K562 (cell line): ENCODE data around the gene GNG7. TPM values are rescaled to one million over a fixed set of nuclear protein-coding genes. Genes with fewer than 3 reads are reported as not detected.

Experiments
- ATAC-seq: fragments of 200-7000 bp; cut with Tn5 transposase; 3 replicates; pipeline ENCODE4 v1.9.1; 2020; ENCODE audit warnings: moderate library complexity
- BruUV-seq: library from RNA; stranded (reverse); fragments of 400-500 nt; replicated peaks from 2 replicates; lab custom pipeline; 2021; lab: Mats Ljungman, UMichigan
- CTCF ChIA-PET: fragments of 300-600 bp; formaldehyde crosslinking; extraction: SDS; loops from one replicate; lab custom pipeline; 2021; ENCODE audit warnings: low intra/inter-chr PET ratio; lab: Yijun Ruan, JAX
- POLR2A ChIA-PET: fragments of 300-600, 350-650 bp; sonication (Branson Sonifier 250); formaldehyde crosslinking; extraction: SDS; loops from one replicate; lab custom pipeline; 2021; ENCODE audit warnings: antibody characterized with exemption, inconsistent platforms; lab: Yijun Ruan, JAX
- DNase-seq, 4 experiments: peaks; one replicate each; pipeline versions ENCODE4 v3.0.0 to v3.0.0-alpha.2; 2011 to 2018; ENCODE audit warnings: low spot score in 3 of 4, mixed read lengths in 3 of 4; ENCODE audit errors: extremely low read depth in 1 of 4
- FAIRE-seq: peaks from 2 replicates; lab custom pipeline; 2011; peaks lifted over from hg19 to GRCh38; lab: Jason Lieb, UNC
- H2AFZ ChIP-seq: 2 replicates; pipeline ENCODE4 v1.6.0; 2011; ENCODE audit warnings: low read depth, low read length, control low read depth, inconsistent platforms
- H3K27ac ChIP-seq: fragments of 200-600 bp; 3 replicates; pipeline ENCODE4 v1.8.0; 2011; ENCODE audit warnings: low read depth, mild to moderate bottlenecking, control low read depth, inconsistent platforms, low read length, moderate library complexity, mixed read lengths; ENCODE audit errors: extremely low read depth
- H3K27me3 ChIP-seq, 2 experiments: fragments of 300-600 bp in 1 of 2; 2 replicates in 1 of 2; 3 replicates in 1 of 2; pipeline versions ENCODE4 v1.6.0 to v1.8.0; 2011; ENCODE audit warnings: inconsistent platforms in 2 of 2, low read length in 2 of 2, mild to moderate bottlenecking in 1 of 2, mixed read lengths in 1 of 2, moderate library complexity in 1 of 2; ENCODE audit not compliant: control insufficient read depth in 2 of 2, insufficient read depth in 2 of 2
- H3K36me3 ChIP-seq: fragments of 300-600 bp; 3 replicates; pipeline ENCODE4 v1.8.0; 2011; ENCODE audit warnings: mild to moderate bottlenecking, low read length, inconsistent platforms; ENCODE audit not compliant: control insufficient read depth, insufficient read depth
- H3K4me1 ChIP-seq, 2 experiments: fragments of 200-600 bp in 1 of 2; replicated peaks in 1 of 2; 2 replicates in 1 of 2; 3 replicates in 1 of 2; pipeline versions ENCODE4 v1.5.1 to v1.8.0; 2011; ENCODE audit warnings: inconsistent platforms in 2 of 2, low read length in 2 of 2, mild to moderate bottlenecking in 1 of 2, mixed read lengths in 1 of 2, moderate library complexity in 1 of 2; ENCODE audit not compliant: control insufficient read depth in 2 of 2, insufficient read depth in 2 of 2
- H3K4me2 ChIP-seq: 2 replicates; pipeline ENCODE4 v1.6.1; 2011; ENCODE audit warnings: low read length, control low read depth, inconsistent platforms, mixed read lengths; ENCODE audit not compliant: insufficient read depth
- H3K4me3 ChIP-seq: fragments of 200-600 bp; sonication (generic), shearing (Covaris generic); 2 replicates; pipeline ENCODE4 v1.5.1; 2016; ENCODE audit warnings: control low read depth, inconsistent platforms
- H3K79me2 ChIP-seq: fragments of 200-600 bp; 3 replicates; pipeline ENCODE4 v1.8.0; 2011; ENCODE audit warnings: low read length, inconsistent platforms; ENCODE audit not compliant: control insufficient read depth, insufficient read depth
- H3K9ac ChIP-seq, 2 experiments: 2 replicates each; pipeline versions ENCODE4 v1.6.0 to v1.6.1; 2011; ENCODE audit warnings: low read depth in 2 of 2, low read length in 2 of 2, control low read depth in 1 of 2, inconsistent platforms in 1 of 2, mild to moderate bottlenecking in 1 of 2, mixed read lengths in 1 of 2; ENCODE audit not compliant: insufficient read depth in 1 of 2
- H3K9me1 ChIP-seq: one replicate; pipeline ENCODE4 v1.6.0; 2011; ENCODE audit warnings: inconsistent platforms, mild to moderate bottlenecking, low read length, moderate library complexity; ENCODE audit not compliant: control insufficient read depth, insufficient read depth
- H3K9me3 ChIP-seq: replicated peaks from 2 replicates; pipeline ENCODE4 v1.5.1; 2011; ENCODE audit warnings: low read depth, low read length, inconsistent platforms; ENCODE audit not compliant: control insufficient read depth, insufficient read depth
- H4K20me1 ChIP-seq: replicated peaks from 2 replicates; pipeline ENCODE4 v1.6.1; 2011; ENCODE audit warnings: low read length, inconsistent platforms, mixed read lengths; ENCODE audit not compliant: control insufficient read depth, insufficient read depth
- CEBPB ChIP-seq: fragments of 450-650 bp; IDR thresholded peaks from 2 replicates; pipeline ENCODE4 v1.6.1; 2016; ENCODE audit warnings: missing genetic modification characterization, missing compliant biosample characterization
- JUN ChIP-seq, 2 experiments: sonication (generic) in 1 of 2; formaldehyde crosslinking in 1 of 2; IDR thresholded peaks; 2 replicates each; pipeline versions ENCODE4 v1.6.1 to v1.8.0; 2012 to 2022; ENCODE audit warnings: borderline replicate concordance in 2 of 2, mild to moderate bottlenecking in 2 of 2, improper control_type of control experiment in 1 of 2, low read depth in 1 of 2, low read length in 1 of 2, missing genetic modification reagents in 1 of 2
- KDM1A ChIP-seq, 2 experiments: fragments of 450-650 bp; IDR thresholded peaks; 2 replicates each; pipeline ENCODE4 v1.6.1; 2016; ENCODE audit warnings: mild to moderate bottlenecking in 2 of 2
- MBD2 ChIP-seq: sonication (generic); IDR thresholded peaks from 2 replicates; pipeline ENCODE4 v1.6.1; 2016; ENCODE audit warnings: low read depth, borderline replicate concordance
- MCM3 ChIP-seq: fragments of 450-650 bp; IDR thresholded peaks from 2 replicates; pipeline ENCODE4 v1.6.1; 2016
- NR1H2 ChIP-seq: sonication (generic); formaldehyde crosslinking; IDR thresholded peaks from 2 replicates; pipeline ENCODE4 v1.4.0; 2020; ENCODE audit warnings: mild to moderate bottlenecking, missing genetic modification reagents
- PRDM10 ChIP-seq: fragments of 450-650 bp; IDR thresholded peaks from 2 replicates; pipeline ENCODE4 v1.6.1; 2018; ENCODE audit not compliant: partially characterized antibody
- RAD21 ChIP-seq, 2 experiments: fragments of 250-450 bp in 1 of 2; fragments of 450-650 bp in 1 of 2; sonication (Bioruptor Pico) in 1 of 2; formaldehyde crosslinking in 1 of 2; IDR thresholded peaks in 1 of 2; conservative IDR thresholded peaks in 1 of 2; 2 replicates each; pipeline versions ENCODE4 v1.4.0 to v1.8.0; 2020 to 2022; ENCODE audit warnings: mild to moderate bottlenecking in 2 of 2, moderate library complexity in 1 of 2
- RBM15 ChIP-seq: fragments of 200-400 bp; formaldehyde crosslinking; IDR thresholded peaks from 2 replicates; pipeline ENCODE4 v1.6.1; 2018; ENCODE audit warnings: mild to moderate bottlenecking, low read length, moderate library complexity; ENCODE audit not compliant: insufficient read depth
- RUNX1 ChIP-seq: sonication (generic); IDR thresholded peaks from 2 replicates; pipeline ENCODE4 v1.6.1; 2016; ENCODE audit warnings: antibody characterized with exemption, low read depth
- SMARCE1 ChIP-seq: fragments of 450-650 bp; IDR thresholded peaks from 2 replicates; pipeline ENCODE4 v1.7.1; 2016; ENCODE audit warnings: mild to moderate bottlenecking
- SNRNP70 ChIP-seq: fragments of 200-400 bp; formaldehyde crosslinking; optimal IDR thresholded peaks from 2 replicates; pipeline ENCODE3; 2017; ENCODE audit warnings: low read depth, low read length
- SREBF2 ChIP-seq: sonication (generic); formaldehyde crosslinking; IDR thresholded peaks from 2 replicates; pipeline ENCODE4 v1.4.0; 2020; ENCODE audit warnings: mild to moderate bottlenecking, missing genetic modification reagents
- ZNF133 ChIP-seq: fragments of 250-450 bp; sonication (Bioruptor Pico); IDR thresholded peaks from 2 replicates; pipeline ENCODE4 v1.4.0; 2020; ENCODE audit warnings: mild to moderate bottlenecking
- ZNF24 ChIP-seq: fragments of 450-650 bp; IDR thresholded peaks from 2 replicates; pipeline ENCODE4 v1.6.1; 2016
- ZNF280B ChIP-seq: fragments of 250-450 bp; sonication (Bioruptor Pico); IDR thresholded peaks from 2 replicates; pipeline ENCODE4 v1.5.1; 2021; ENCODE audit warnings: mild to moderate bottlenecking
- ZNF311 ChIP-seq: fragments of 250-450 bp; sonication (Bioruptor Pico); IDR thresholded peaks from 2 replicates; pipeline ENCODE4 v1.4.0; 2020; ENCODE audit warnings: mild to moderate bottlenecking, moderate library complexity
- WGBS: fragments of 100-300 bp; shearing (Covaris generic); methylation state at CpG from one replicate; pipeline ENCODE4 v1.1.6; 2016; ENCODE audit warnings: low coverage, mixed read lengths; ENCODE audit not compliant: insufficient coverage; ENCODE audit errors: missing lambda C conversion rate; 5-methylcytosine and 5-hydroxymethylcytosine counted together
- in situ Hi-C: fragments of 300-500 bp; cut with MboI; formaldehyde crosslinking; loops from 4 replicates; pipeline ENCODE4 v1.15.0; 2018; ENCODE audit warnings: inconsistent platforms, mixed read lengths
- intact Hi-C: fragments of 100-400 bp; cut with micrococcal nuclease; formaldehyde crosslinking; loops from 2 replicates; pipeline ENCODE4 v1.14.2; 2022
- polyA plus RNA-seq, 8 experiments: library from polyadenylated mRNA; depleted of rRNA in 4 of 8; stranded (reverse) in 5 of 8; unstranded in 3 of 8; fragments of >200 nt; fragmentation: Nextera tagmentation in 2 of 8; fragmentation: Illumina TruSeq in 1 of 8; extraction: Ambion mirVana in 2 of 8; extraction: Trizol in 1 of 8; gene quantifications; 2 replicates each; pipeline versions ENCODE4 v1.2.1 to v1.2.3, GENCODE V29; 2011 to 2014; ENCODE audit warnings: inconsistent platforms in 1 of 8, missing spikeins in 1 of 8
- total RNA-seq, 7 experiments: library from RNA; depleted of rRNA in 6 of 7; stranded (reverse); fragments of >200 nt in 6 of 7; fragmentation: Illumina TruSeq in 2 of 7; extraction: Trizol in 2 of 7; gene quantifications; 2 replicates each; pipeline versions ENCODE4 v1.2.1 to v1.2.3, GENCODE V29; 2011 to 2021; ENCODE audit warnings: low replicate concordance in 1 of 7

Gene GNG7
- total and polyA plus RNA-seq, 9 of the 15 experiments (the other 6 are each of a cell fraction or from before 2014, with no cell fraction given), result 0.01 to 0.20 (median 0.06) TPM; not detected in 1

- WGBS, result 81% methylated on average over 9 of the region's 12 CpGs
- TF ChIP-seq RAD21 (CRISPR knock-in tag; conservative IDR thresholded peaks at IDR 0.05 in 1 of 2, IDR thresholded peaks at IDR 0.05 in 1 of 2) (no peak), KDM1A (IDR thresholded peaks at IDR 0.05) (no peak), ZNF311 (no peak), ZNF24 (no peak), SREBF2 (CRISPR knock-in tag) (no peak), SMARCE1 (no peak), ZNF280B (CRISPR knock-in tag) (no peak), MBD2 (no peak), JUN (IDR thresholded peaks at IDR 0.05; ENCODE audit: borderline replicate concordance, low read depth, low read length) (no peak), JUN (CRISPR knock-in tag; IDR thresholded peaks at IDR 0.05; ENCODE audit: borderline replicate concordance) (no peak), SNRNP70 (no peak), CEBPB (tag) (no peak), NR1H2 (CRISPR knock-in tag) (no peak), ZNF133 (CRISPR knock-in tag) (no peak), MCM3 (no peak), PRDM10 (no peak), RBM15 (no peak), RUNX1 (no peak)
- intact Hi-C loops, result no loop called here
- H3K4me1 ChIP-seq, result peaks cover 3 to 6% of the 10 kb centered on the region in 2 experiments; a peak in 2 of 5 replicates
- H2AFZ ChIP-seq, result no peak overlapping the region
- no peaks in the 10 kb centered on the region for H3K27me3 ChIP-seq
- H3K79me2 ChIP-seq, result no peaks in the 10 kb centered on the region
- no peak for DNase-seq
- no peaks in the 10 kb centered on the region for H3K36me3 ChIP-seq
- no peaks in the 10 kb centered on the region for H3K9me3 ChIP-seq
- H4K20me1 ChIP-seq, result no peaks in the 10 kb centered on the region
- no peak overlapping the region for H3K4me3 ChIP-seq
- POLR2A ChIA-PET, result interaction anchor here (0.7 to 1.0 kb wide), 2 partner anchors 12 to 111 kb away, joined by 3 to 4 read pairs; partner anchors contain the start of gene LMNB2
- no peak for ATAC-seq
- no peaks in the 10 kb centered on the region for H3K9me1 ChIP-seq
- no peak for FAIRE-seq
- no peak overlapping the region; a peak in 1 of 4 replicates for H3K9ac ChIP-seq
- in situ Hi-C loops, result no loop called here
- H3K4me2 ChIP-seq, result no peak overlapping the region
- CTCF ChIA-PET, result no interaction called here
- H3K27ac ChIP-seq, result no peak overlapping the region
- no TSS peak for BruUV-seq
Observed at GRCh38 chr19:2468596-2468995, 233.9 kb downstream of the GNG7 start.
